GM18508 (cell line): ENCODE data around the gene CRCP.
"Not testable (repeated sequence)": the region's sequence is repeated elsewhere in the genome, so short reads cannot be mapped to it uniquely, and the experiment has no call there.

Source experiments
- ATAC-seq: cut with Tn5 transposase; IDR thresholded peaks from one replicate; pipeline ENCODE4 v1.9.1; 2021; ENCODE audit warnings: moderate number of reproducible peaks; ENCODE audit not compliant: insufficient read depth, unreplicated experiment

CRCP gene

GRCh38 chr7:66105263-66105748 lies 9.3 kb upstream of the CRCP start:
- no peak for ATAC-seq

GRCh38 chr7:66108410-66108809 lies 6.2 kb upstream of the CRCP start:
- not testable (repeated sequence) for ATAC-seq

GRCh38 chr7:66110856-66111255 lies 3.8 kb upstream of the CRCP start:
- ATAC-seq, result no peak

GRCh38 chr7:66116680-66117420 lies 2.2 kb downstream of the CRCP start:
- not testable (repeated sequence) for ATAC-seq

GRCh38 chr7:66118603-66119002 lies 4.0 kb downstream of the CRCP start:
- no peak for ATAC-seq

GRCh38 chr7:66119245-66119850 lies 4.7 kb downstream of the CRCP start:
- ATAC-seq, result no peak

- no peak for ATAC-seq
Observed at GRCh38 chr7:66123175-66123528, 8.5 kb downstream of the CRCP start.

GRCh38 chr7:66124569-66124861 lies 9.9 kb downstream of the CRCP start:
- not testable (repeated sequence) for ATAC-seq

- no peak for ATAC-seq
Observed at GRCh38 chr7:66125052-66125694, 10.5 kb downstream of the CRCP start.

- ATAC-seq, result not testable (repeated sequence)
Observed at GRCh38 chr7:66125781-66126352, 11.2 kb downstream of the CRCP start.

- ATAC-seq, result not testable (repeated sequence)
Observed at GRCh38 chr7:66127172-66127571, 12.5 kb downstream of the CRCP start.

- no peak for ATAC-seq
Observed at GRCh38 chr7:66138994-66139752, 24.5 kb downstream of the CRCP start.

GRCh38 chr7:66140924-66141323 lies 26.3 kb downstream of the CRCP start:
- ATAC-seq, result no peak

GRCh38 chr7:66142334-66142733 lies 27.7 kb downstream of the CRCP start:
- no peak for ATAC-seq

- no peak for ATAC-seq
Observed at GRCh38 chr7:66142996-66143395, 28.3 kb downstream of the CRCP start.

GRCh38 chr7:66143876-66144332 lies 29.3 kb downstream of the CRCP start:
- no peak for ATAC-seq

- ATAC-seq, result no peak
Observed at GRCh38 chr7:66145400-66146104, 30.9 kb downstream of the CRCP start.

- ATAC-seq, result no peak
Observed at GRCh38 chr7:66146701-66147100, 32.1 kb downstream of the CRCP start.

GRCh38 chr7:66147657-66148056 lies 33.0 kb downstream of the CRCP start:
- not testable (repeated sequence) for ATAC-seq

- no peak for ATAC-seq
Observed at GRCh38 chr7:66150471-66150870, 35.8 kb downstream of the CRCP start.
